HCT116 (cell line): ENCODE measurements around the gene CAMK1D. TPM values are rescaled to one million over a fixed set of nuclear protein-coding genes. Genes with fewer than 3 reads are reported as not detected.

Source experiments
- ATAC-seq: fragments of 200-7000 bp; cut with Tn5 transposase; 2 replicates; pipeline ENCODE4 v1.9.1; 2020; ENCODE audit warnings: mild to moderate bottlenecking, moderate library complexity
- BruUV-seq: library from RNA; stranded (reverse); fragments of 400-500 nt; replicated peaks from 2 replicates; lab custom pipeline; 2021; lab: Mats Ljungman, UMichigan
- CTCF ChIA-PET: fragments of 300-600 bp; sonication (Branson Sonifier 250); formaldehyde crosslinking; loops from one replicate; lab custom pipeline; 2021; ENCODE audit warnings: antibody characterized with exemption; lab: Charles Lee
- POLR2A ChIA-PET: fragments of 300-600, 350-600 bp; sonication (Branson Sonifier 250); formaldehyde crosslinking; loops from one replicate; lab custom pipeline; 2021; ENCODE audit warnings: antibody characterized with exemption; lab: Charles Lee
- RAD21 ChIA-PET, 2 experiments: fragments of 300-600 bp; sonication (Branson Sonifier 250); formaldehyde crosslinking; loops; one replicate each; lab custom pipeline; 2023; ENCODE audit warnings: low total read pairs in 2 of 2; ENCODE audit not compliant: uncharacterized antibody in 2 of 2, unreplicated experiment in 2 of 2, low non-redundant PET in 1 of 2; lab: Charles Lee
- DNase-seq: peaks from one replicate; pipeline ENCODE4 v3.0.0-alpha.2; 2010; ENCODE audit warnings: low read depth, low spot score
- H2AFZ ChIP-seq: fragments of 200-600 bp; shearing (Covaris generic), sonication (generic); 2 replicates; pipeline ENCODE4 v1.6.1; 2017; ENCODE audit warnings: low read depth, mixed run types, mixed read lengths, antibody characterized with exemption, low read length; ENCODE audit not compliant: poor library complexity, severe bottlenecking
- H3K27ac ChIP-seq: 2 replicates; pipeline ENCODE4 v1.5.1; 2012; ENCODE audit warnings: low read depth, low read length
- H3K27me3 ChIP-seq: fragments of 200-600 bp; sonication (generic); 2 replicates; pipeline ENCODE4 v1.6.1; 2016; ENCODE audit warnings: mixed run types, low read length, mixed read lengths; ENCODE audit not compliant: insufficient read depth
- H3K36me3 ChIP-seq, 2 experiments: fragments of 200-500 bp in 1 of 2; fragments of 200-600 bp in 1 of 2; sonication (Bioruptor generic) in 1 of 2; sonication (generic) in 1 of 2; 2 replicates each; pipeline versions ENCODE4 v1.5.1 to v1.6.1; 2014 to 2016; ENCODE audit warnings: low read length in 2 of 2, inconsistent platforms in 1 of 2, mixed read lengths in 1 of 2, mixed run types in 1 of 2; ENCODE audit not compliant: insufficient read depth in 2 of 2, control insufficient read depth in 1 of 2
- H3K4me1 ChIP-seq, 2 experiments: fragments of 200-600 bp in 1 of 2; sonication (generic) in 1 of 2; 2 replicates each; pipeline versions ENCODE4 v1.5.1 to v1.6.1; 2012 to 2017; ENCODE audit warnings: low read length in 2 of 2, inconsistent platforms in 1 of 2, mild to moderate bottlenecking in 1 of 2, mixed read lengths in 1 of 2, mixed run types in 1 of 2, moderate library complexity in 1 of 2; ENCODE audit not compliant: insufficient read depth in 2 of 2, control insufficient read depth in 1 of 2
- H3K4me2 ChIP-seq: fragments of 200-600 bp; sonication (generic); 2 replicates; pipeline ENCODE4 v1.6.1; 2017; ENCODE audit warnings: mixed run types, low read length, mixed read lengths
- H3K4me3 ChIP-seq, 2 experiments: fragments of 200-600 bp in 1 of 2; sonication (generic) in 1 of 2; replicated peaks in 1 of 2; 2 replicates each; pipeline ENCODE4 v1.5.1; 2011 to 2016; ENCODE audit warnings: low read length in 2 of 2, control low read depth in 1 of 2, low read depth in 1 of 2, mild to moderate bottlenecking in 1 of 2, mixed read lengths in 1 of 2, mixed run types in 1 of 2
- H3K79me2 ChIP-seq: fragments of 200-600 bp; sonication (generic); 2 replicates; pipeline ENCODE4 v1.6.1; 2017; ENCODE audit warnings: mild to moderate bottlenecking, mixed run types, low read length, moderate library complexity, mixed read lengths; ENCODE audit not compliant: insufficient read depth
- H3K9ac ChIP-seq: fragments of 200-600 bp; sonication (generic); 2 replicates; pipeline ENCODE4 v1.6.1; 2016; ENCODE audit warnings: low read length, mixed read lengths
- H3K9me2 ChIP-seq: fragments of 200-600 bp; sonication (generic), shearing (Covaris generic); 2 replicates; pipeline ENCODE4 v1.6.1; 2017; ENCODE audit warnings: mixed run types, mild to moderate bottlenecking, moderate library complexity; ENCODE audit not compliant: insufficient read depth
- H3K9me3 ChIP-seq, 2 experiments: fragments of 200-500 bp in 1 of 2; fragments of 200-600 bp in 1 of 2; sonication (Bioruptor generic) in 1 of 2; sonication (generic) in 1 of 2; 2 replicates each; pipeline ENCODE4 v1.6.1; 2014 to 2017; ENCODE audit warnings: low read length in 2 of 2, mixed read lengths in 2 of 2, inconsistent platforms in 1 of 2, low read depth in 1 of 2, mild to moderate bottlenecking in 1 of 2, mixed run types in 1 of 2, moderate library complexity in 1 of 2; ENCODE audit not compliant: control insufficient read depth in 1 of 2, insufficient read depth in 1 of 2
- H4K20me1 ChIP-seq: fragments of 200-600 bp; sonication (generic), shearing (Covaris generic); 2 replicates; pipeline ENCODE4 v1.6.1; 2017; ENCODE audit warnings: mixed run types, mild to moderate bottlenecking, moderate library complexity; ENCODE audit not compliant: insufficient read depth
- CBX3 ChIP-seq: IDR thresholded peaks from 2 replicates; pipeline ENCODE4 v1.6.1; 2012; ENCODE audit warnings: low read depth
- CEBPB ChIP-seq: IDR thresholded peaks from 2 replicates; pipeline ENCODE4 v1.6.1; 2012; ENCODE audit warnings: low read depth
- CTCF ChIP-seq, 3 experiments: fragments of 200-600 bp in 1 of 3; sonication (generic) in 1 of 3; IDR thresholded peaks in 2 of 3; conservative IDR thresholded peaks in 1 of 3; 2 replicates each; pipeline ENCODE4 v1.5.1; 2012 to 2017; ENCODE audit warnings: low read depth in 2 of 3, low read length in 2 of 3, antibody characterized with exemption in 1 of 3, borderline replicate concordance in 1 of 3, control low read depth in 1 of 3, mild to moderate bottlenecking in 1 of 3, mixed read lengths in 1 of 3, mixed run types in 1 of 3, moderate library complexity in 1 of 3; ENCODE audit not compliant: insufficient read depth in 1 of 3
- EGR1 ChIP-seq: IDR thresholded peaks from 2 replicates; pipeline ENCODE4 v1.6.1; 2012; ENCODE audit warnings: low read depth
- ELF1 ChIP-seq: IDR thresholded peaks from 2 replicates; pipeline ENCODE4 v1.6.1; 2012; ENCODE audit warnings: low read depth, borderline replicate concordance
- EZH2 ChIP-seq: fragments of 200-600 bp; sonication (generic); IDR thresholded peaks from 2 replicates; pipeline ENCODE4 v1.6.1; 2017; ENCODE audit warnings: antibody characterized with exemption, mixed run types
- EZH2phosphoT487 ChIP-seq: fragments of 200-600 bp; IDR thresholded peaks from 2 replicates; pipeline ENCODE4 v1.6.1; 2018; ENCODE audit warnings: antibody characterized with exemption, borderline replicate concordance
- JUND ChIP-seq: IDR thresholded peaks from 2 replicates; pipeline ENCODE4 v1.6.1; 2012
- POLR2A ChIP-seq: IDR thresholded peaks from 2 replicates; pipeline ENCODE4 v1.7.0; 2011; ENCODE audit warnings: borderline replicate concordance; ENCODE audit not compliant: insufficient read depth, insufficient read length; ENCODE audit errors: extremely low read depth
- POLR2AphosphoS5 ChIP-seq: IDR thresholded peaks from 2 replicates; pipeline ENCODE4 v1.6.1; 2011; ENCODE audit warnings: mild to moderate bottlenecking, low read depth, low read length, moderate library complexity
- RAD21 ChIP-seq: IDR thresholded peaks from 2 replicates; pipeline ENCODE4 v1.6.1; 2012; ENCODE audit warnings: low read depth, mild to moderate bottlenecking
- SIN3A ChIP-seq: IDR thresholded peaks from 2 replicates; pipeline ENCODE4 v1.6.1; 2012; ENCODE audit warnings: low read depth
- SP1 ChIP-seq: IDR thresholded peaks from 2 replicates; pipeline ENCODE4 v1.6.1; 2012; ENCODE audit warnings: low read depth
- SRF ChIP-seq: IDR thresholded peaks from 2 replicates; pipeline ENCODE4 v1.6.1; 2012; ENCODE audit warnings: low read depth
- TCF7L2 ChIP-seq: IDR thresholded peaks from 2 replicates; pipeline ENCODE4 v1.7.0; 2011; ENCODE audit warnings: borderline replicate concordance, inconsistent platforms; ENCODE audit not compliant: insufficient read depth, insufficient read length; ENCODE audit errors: extremely low read depth
- YY1 ChIP-seq: IDR thresholded peaks from 2 replicates; pipeline ENCODE4 v1.6.1; 2011; ENCODE audit warnings: low read length, low read depth, moderate library complexity, mild to moderate bottlenecking; ENCODE audit not compliant: insufficient replicate concordance; ENCODE audit errors: extremely low read depth
- ZBTB33 ChIP-seq: IDR thresholded peaks from 2 replicates; pipeline ENCODE4 v1.6.1; 2011; ENCODE audit warnings: mild to moderate bottlenecking, low read length, moderate library complexity; ENCODE audit not compliant: insufficient replicate concordance; ENCODE audit errors: extremely low read depth
- ZNF274 ChIP-seq: fragments of 200-500 bp; sonication (Bioruptor generic); IDR thresholded peaks from 2 replicates; pipeline ENCODE4 v1.6.1; 2014; ENCODE audit warnings: mild to moderate bottlenecking, low read depth, low read length, inconsistent platforms
- intact Hi-C: fragments of 100-400 bp; cut with micrococcal nuclease; formaldehyde crosslinking; loops from 2 replicates; pipeline ENCODE4 v1.10.0; 2022
- total RNA-seq: library from RNA; stranded (reverse); gene quantifications from one replicate; pipeline ENCODE4 v1.2.1, GENCODE V29; 2021; ENCODE audit not compliant: unreplicated experiment

The CAMK1D gene
- total RNA-seq, 1 experiment from 2014 or later = 9.6 TPM

GRCh38 chr10:12832096-12832495, 482.7 kb downstream of the CAMK1D start:
- Histone ChIP-seq H3K4me3 (no peak overlapping the region), H3K79me2 (no peaks in the 10 kb centered on the region), H3K9me3 (no peaks in the 10 kb centered on the region), H3K36me3 (no peaks in the 10 kb centered on the region), H3K4me2 (no peak overlapping the region), H3K9ac (no peak overlapping the region), H3K27ac (no peak overlapping the region), H3K4me1 (peaks cover 3 to 10% of the 10 kb centered on the region in 2 experiments; a peak in 3 of 4 replicates), H2AFZ (no peak overlapping the region), H4K20me1 (no peaks in the 10 kb centered on the region), H3K27me3 (no peaks in the 10 kb centered on the region), H3K9me2 (no peaks in the 10 kb centered on the region)
- ChIA-PET POLR2A (no interaction called here), CTCF (no interaction called here), RAD21 (no interaction called here)
- TF ChIP-seq EZH2phosphoT487 (no peak), YY1 (no peak), ZNF274 (no peak)
- intact Hi-C loops = no loop called here
- no TSS peak for BruUV-seq
- DNase-seq = no peak
- ATAC-seq = no peak

GRCh38 chr10:12833451-12833850, 484.1 kb downstream of the CAMK1D start:
- intact Hi-C loops = no loop called here
- Histone ChIP-seq H3K79me2 (no peaks in the 10 kb centered on the region), H3K9me2 (no peaks in the 10 kb centered on the region), H3K4me3 (no peak overlapping the region), H3K9me3 (no peaks in the 10 kb centered on the region), H3K9ac (no peak overlapping the region), H3K36me3 (no peaks in the 10 kb centered on the region), H3K4me2 (no peak overlapping the region), H4K20me1 (no peaks in the 10 kb centered on the region), H3K27ac (no peak overlapping the region)
- no TSS peak for BruUV-seq
- CTCF ChIA-PET = no interaction called here
- ATAC-seq = no peak
- RAD21 ChIA-PET = no interaction called here
- POLR2A ChIA-PET = no interaction called here
- TF ChIP-seq JUND = no peak
- TF ChIP-seq RAD21 = no peak
- no peak for TF ChIP-seq EGR1
- no peak for TF ChIP-seq POLR2A
- TF ChIP-seq EZH2 = no peak
- TF ChIP-seq SIN3A = no peak
- no peak for TF ChIP-seq SP1
- no peak for TF ChIP-seq CBX3
- TF ChIP-seq ELF1 = no peak
- no peak for TF ChIP-seq POLR2AphosphoS5
- TF ChIP-seq CEBPB = no peak
- no peak for TF ChIP-seq TCF7L2
- TF ChIP-seq EZH2phosphoT487 = no peak
- no peak for TF ChIP-seq ZBTB33
- TF ChIP-seq CTCF (IDR thresholded peaks at IDR 0.05 in 2 of 3, conservative IDR thresholded peaks at IDR 0.05 in 1 of 3; ENCODE audit: borderline replicate concordance in 1 of 3, insufficient read depth in 1 of 3, low read depth in 2 of 3, low read length in 2 of 3) = no peak
- TF ChIP-seq SRF = no peak
- TF ChIP-seq, all 23 proteins: peak for 0
- no peaks in the 10 kb centered on the region for H3K27me3 ChIP-seq
- H3K4me1 ChIP-seq = peaks cover 3 to 10% of the 10 kb centered on the region in 2 experiments; a peak in 3 of 4 replicates
- DNase-seq = no peak
- H2AFZ ChIP-seq = no peak overlapping the region
